ENCODE results near the gene TYMP.

TYMP gene

DNA sequence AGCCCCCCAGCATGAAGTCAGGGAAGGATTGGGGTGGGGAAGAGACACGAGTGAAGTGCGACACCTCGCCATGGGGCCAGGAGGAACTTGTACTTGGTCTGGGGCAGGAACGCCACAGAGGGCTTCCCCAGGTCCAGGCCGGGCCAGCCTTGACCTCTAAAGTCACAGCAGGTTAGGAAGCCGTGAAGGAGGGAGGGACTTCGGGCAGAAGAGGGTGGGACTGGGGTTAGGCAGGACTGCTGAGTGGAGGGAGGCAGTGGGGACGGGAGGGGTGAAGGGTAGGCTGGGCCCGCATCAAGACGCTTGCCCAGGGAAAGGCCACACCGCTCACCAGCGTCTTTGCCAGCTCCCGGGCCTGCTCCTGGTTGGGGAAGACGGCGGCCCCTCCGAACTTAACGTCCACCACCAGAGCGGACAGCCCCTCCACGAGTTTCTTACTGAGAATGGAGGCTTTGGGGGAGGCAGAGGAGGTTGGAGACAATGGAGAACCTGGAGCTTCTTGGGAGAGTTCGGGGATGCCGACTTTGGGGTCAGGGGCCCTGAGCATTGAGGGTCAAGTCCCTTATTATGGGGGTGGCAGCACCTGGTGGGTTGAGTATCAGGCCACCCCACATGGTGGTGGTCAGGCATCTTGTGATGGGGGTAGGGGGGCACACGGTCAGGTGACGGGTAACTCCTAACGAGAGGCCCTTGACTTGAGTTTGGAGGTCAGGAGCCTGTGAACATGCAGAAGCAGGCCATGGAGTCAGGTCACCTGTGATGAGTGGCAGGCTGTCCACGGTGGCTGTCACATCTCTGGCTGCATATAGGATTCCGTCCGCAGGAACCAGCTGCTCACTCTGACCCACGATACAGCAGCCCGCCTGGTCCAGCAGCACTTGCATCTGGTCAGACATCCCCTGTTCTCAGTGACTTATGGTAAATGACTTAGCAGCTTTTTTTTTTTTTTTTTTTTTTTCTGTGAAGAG lies 2.7 kb downstream of the TYMP start:
- peak; percentile 1 for TF ChIP-seq POLR2AphosphoS5 (IDR thresholded peaks at IDR 0.05; ENCODE audit: low read depth, low read length)
- TF ChIP-seq POLR2A (IDR thresholded peaks at IDR 0.05; ENCODE audit: low read depth, low read length), result peak; percentile 54
- TF ChIP-seq TAF1 (IDR thresholded peaks at IDR 0.05; ENCODE audit: borderline replicate concordance, low read depth, low read length), result no peak
- no peak for DNase-seq (ENCODE audit: insufficient read length)
- peak; percentile 95 for FAIRE-seq

DNA sequence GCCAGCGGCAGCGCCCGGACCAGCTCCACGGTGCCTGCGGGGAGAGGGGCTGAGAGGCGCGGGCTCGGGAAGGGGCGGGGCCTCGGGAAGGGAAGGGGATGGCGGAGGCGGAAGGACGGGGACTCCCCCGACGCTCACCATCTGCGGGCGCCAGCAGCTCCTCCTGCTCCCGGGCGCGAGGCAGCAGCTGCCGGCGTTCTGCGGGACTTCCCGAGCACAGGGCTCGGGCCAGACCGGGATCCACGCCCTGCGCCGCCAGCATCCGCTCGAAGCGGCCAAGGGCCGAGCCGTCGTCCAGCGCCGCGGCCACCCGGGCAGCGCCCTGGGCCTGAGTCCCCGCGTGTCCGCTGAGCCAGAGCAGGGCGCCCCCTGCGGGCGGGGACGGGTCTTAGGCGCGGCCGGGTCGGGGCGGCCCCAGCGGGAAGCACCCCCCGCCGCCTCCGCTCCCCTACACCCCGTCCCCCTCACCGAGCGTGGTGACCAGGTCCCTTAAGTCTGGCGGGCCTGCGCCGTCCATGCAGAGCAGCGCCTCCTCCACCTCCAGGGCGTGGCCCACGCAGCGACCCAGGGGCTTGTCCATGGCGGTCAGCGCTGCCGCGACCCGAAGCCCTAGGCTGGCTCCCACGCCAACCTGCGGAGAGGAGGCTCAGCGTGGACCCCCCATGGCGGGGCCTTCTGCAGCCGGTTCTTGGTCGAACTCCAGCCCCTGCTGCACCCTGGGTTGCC lies 3.5 kb downstream of the TYMP start:
- no peak for FAIRE-seq
- peak; percentile 85 for DNase-seq (ENCODE audit: insufficient read length)
- TF ChIP-seq TAF1 (IDR thresholded peaks at IDR 0.05; ENCODE audit: borderline replicate concordance, low read depth, low read length) (peak; percentile 31; the same call in 1 of the 2 replicates), POLR2A (IDR thresholded peaks at IDR 0.05; ENCODE audit: low read depth, low read length) (no peak; the same call in 1 of the 2 replicates)

DNA sequence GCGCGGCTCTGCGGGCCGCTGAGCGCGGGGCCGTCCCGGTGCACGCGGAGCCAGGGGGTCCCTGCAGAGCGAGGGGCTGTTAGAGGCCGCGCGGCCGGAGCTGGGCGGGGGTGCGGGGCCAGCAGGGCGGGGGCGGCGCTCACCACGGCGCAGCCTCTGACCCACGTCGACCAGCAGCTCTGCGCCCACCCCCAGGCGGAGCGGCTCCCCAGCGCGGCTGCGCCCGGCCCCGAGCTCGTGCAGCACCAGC lies 4.0 kb downstream of the TYMP start:
- no peak for TF ChIP-seq TAF1 (IDR thresholded peaks at IDR 0.05; ENCODE audit: borderline replicate concordance, low read depth, low read length)
- TF ChIP-seq POLR2AphosphoS5 (IDR thresholded peaks at IDR 0.05; ENCODE audit: low read depth, low read length), result no peak
- no peak for TF ChIP-seq POLR2A (IDR thresholded peaks at IDR 0.05; ENCODE audit: low read depth, low read length)
- DNase-seq (ENCODE audit: insufficient read length) (no peak), FAIRE-seq (no peak)

DNA sequence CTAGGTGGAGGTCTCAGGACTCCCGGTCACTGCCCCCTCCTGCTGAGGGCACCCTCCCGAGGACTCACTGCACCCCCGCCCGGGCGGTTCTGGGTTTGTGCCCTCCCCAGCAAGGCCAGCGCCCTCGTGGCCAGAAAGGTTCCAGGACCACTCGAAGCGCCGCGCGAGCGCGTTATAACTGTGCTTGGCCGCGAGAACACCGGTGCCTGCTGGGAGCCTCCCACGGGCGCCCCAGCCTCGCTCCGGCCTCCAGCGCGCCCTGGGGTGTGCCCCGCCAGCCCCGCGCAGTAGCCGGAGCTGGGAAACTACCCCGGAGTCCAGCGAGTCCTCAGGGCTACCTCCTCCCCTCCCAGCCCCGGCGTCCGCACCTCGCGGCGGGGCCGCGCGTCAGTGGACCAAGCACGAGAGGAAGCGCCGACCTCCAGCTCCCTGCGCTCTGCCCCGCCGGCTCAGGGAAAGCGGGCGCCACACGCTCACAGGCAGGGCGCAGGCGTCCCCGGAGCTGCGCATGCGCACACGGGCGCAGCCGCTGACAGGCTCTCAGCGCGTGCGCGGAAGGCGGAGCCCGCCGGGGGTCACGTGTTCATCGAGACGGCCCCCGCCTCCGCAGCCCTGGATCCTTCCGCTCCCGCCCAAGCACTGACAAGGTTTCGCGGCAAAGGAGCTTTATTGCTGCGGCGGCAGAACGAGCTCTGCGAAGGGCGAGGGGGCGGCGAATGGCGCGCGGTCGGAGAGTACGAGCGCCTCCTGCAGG lies 4.5 kb downstream of the TYMP start, which contains the start of gene SCO2:
Gene SCO2, minus strand, starts transcription at position 495 of the 754 bp plus-strand sequence. CDS start 1,187 bp downstream, outside the sequence.
- FAIRE-seq (peak; percentile 99), DNase-seq (ENCODE audit: insufficient read length) (peak; percentile 98)
- peak; percentile 80 for TF ChIP-seq POLR2A (IDR thresholded peaks at IDR 0.05; ENCODE audit: low read depth, low read length)
- peak; percentile 68; the same call in 1 of the 2 replicates for TF ChIP-seq POLR2AphosphoS5 (IDR thresholded peaks at IDR 0.05; ENCODE audit: low read depth, low read length)
- no peak; the same call in 1 of the 2 replicates for TF ChIP-seq TAF1 (IDR thresholded peaks at IDR 0.05; ENCODE audit: borderline replicate concordance, low read depth, low read length)

DNA sequence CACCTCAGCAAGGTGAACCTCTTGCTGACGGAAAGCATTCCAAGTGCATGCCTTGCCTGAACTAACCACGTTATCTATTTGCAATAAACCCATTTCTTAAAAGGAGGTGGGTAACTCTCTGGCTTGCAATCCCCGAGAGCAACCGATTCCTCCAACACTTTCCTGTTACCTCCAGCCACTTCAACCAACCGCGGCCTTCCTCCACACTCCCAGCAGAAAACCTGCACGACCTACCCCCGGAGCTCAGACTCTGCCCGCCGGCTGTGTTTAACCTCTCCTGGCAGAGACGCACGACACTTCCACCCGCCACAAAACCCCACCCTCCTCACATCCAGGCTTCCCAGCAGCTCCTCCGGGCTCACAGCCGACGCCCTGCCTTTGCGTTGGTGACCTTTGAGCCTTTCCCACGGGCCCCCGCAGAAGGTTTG lies 5.1 kb downstream of the TYMP start:
- TF ChIP-seq TAF1 (IDR thresholded peaks at IDR 0.05; ENCODE audit: borderline replicate concordance, low read depth, low read length), result 0 out of 2 replicates have a peak, but pooled peaks have one; percentile 9
- TF ChIP-seq POLR2AphosphoS5 (IDR thresholded peaks at IDR 0.05; ENCODE audit: low read depth, low read length), result peak; percentile 85
- no peak; the same call in 1 of the 2 replicates for TF ChIP-seq POLR2A (IDR thresholded peaks at IDR 0.05; ENCODE audit: low read depth, low read length)
- DNase-seq (ENCODE audit: insufficient read length), result no peak

DNA sequence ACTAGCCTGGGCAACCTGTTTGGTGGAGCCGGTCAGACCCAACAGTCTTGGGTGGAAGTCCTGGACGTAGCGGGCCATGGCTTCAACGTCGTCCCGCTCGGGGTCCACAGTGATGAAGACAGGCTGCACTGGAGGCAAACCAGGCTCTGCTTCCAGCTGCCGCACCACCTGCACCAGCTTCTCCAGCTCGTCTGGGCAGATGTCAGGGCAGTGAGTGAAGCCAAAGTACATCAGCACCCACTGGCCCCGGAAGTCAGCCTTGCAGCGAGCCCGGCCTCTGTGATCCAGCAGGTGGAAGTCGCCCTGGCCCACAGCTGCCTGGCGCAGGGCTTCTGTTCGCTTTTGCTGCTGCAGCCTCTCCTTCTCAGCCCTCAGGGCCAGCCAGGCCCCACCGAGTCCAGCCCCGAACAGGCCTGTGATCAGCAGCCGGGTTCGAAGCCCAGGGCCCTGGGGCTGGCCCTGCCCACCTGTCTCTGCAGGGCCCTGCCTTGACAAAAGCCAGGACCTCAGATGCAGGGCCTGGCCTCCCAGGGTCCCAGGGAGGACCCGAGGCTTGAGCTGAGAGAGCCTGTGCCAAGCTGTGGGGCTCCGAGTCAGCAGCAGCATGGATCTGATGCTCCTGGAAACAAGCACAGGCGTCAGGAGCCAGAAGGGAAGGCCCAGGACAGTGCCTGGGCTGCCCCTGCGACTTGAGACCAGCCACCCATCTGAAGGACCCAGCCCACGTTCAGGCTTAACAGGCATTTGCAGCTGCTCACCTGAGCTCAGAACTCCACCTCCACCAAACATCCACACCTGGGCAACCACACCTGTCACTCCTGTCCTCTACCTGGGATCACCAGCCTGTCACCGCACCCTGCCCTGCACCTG lies 5.8 kb downstream of the TYMP start:
- FAIRE-seq (no peak), DNase-seq (ENCODE audit: insufficient read length) (no peak)
- TF ChIP-seq POLR2AphosphoS5 (IDR thresholded peaks at IDR 0.05; ENCODE audit: low read depth, low read length), result no peak; the same call in 1 of the 2 replicates
- no peak for TF ChIP-seq TAF1 (IDR thresholded peaks at IDR 0.05; ENCODE audit: borderline replicate concordance, low read depth, low read length)
- TF ChIP-seq POLR2A (IDR thresholded peaks at IDR 0.05; ENCODE audit: low read depth, low read length), result peak; percentile 33; the same call in 1 of the 2 replicates

More for the DNA sequence above, 5.1 kb downstream of the TYMP start:
- no peak for FAIRE-seq

DNA sequence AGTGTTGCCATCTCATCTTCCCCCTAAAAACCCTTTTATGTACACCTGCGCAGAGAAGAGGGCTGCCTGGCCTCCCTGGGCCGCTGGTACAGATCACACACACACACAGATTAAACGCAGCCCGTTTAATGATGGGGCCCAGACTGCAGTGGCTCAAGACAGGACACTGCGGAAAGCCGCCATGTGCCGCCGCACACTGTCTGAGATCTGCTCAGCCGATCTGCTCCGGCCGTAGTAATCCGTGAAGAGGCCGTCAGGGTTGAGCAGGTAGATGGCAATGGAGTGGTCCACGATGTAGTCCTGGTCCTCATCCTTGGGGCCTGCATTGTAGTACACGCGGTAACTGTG lies 6.4 kb downstream of the TYMP start:
- DNase-seq (ENCODE audit: insufficient read length), result no peak
- TF ChIP-seq TAF1 (IDR thresholded peaks at IDR 0.05; ENCODE audit: borderline replicate concordance, low read depth, low read length) (no peak), POLR2A (IDR thresholded peaks at IDR 0.05; ENCODE audit: low read depth, low read length) (0 out of 2 replicates have a peak, but pooled peaks have one; percentile 16)
- FAIRE-seq, result no peak

DNA sequence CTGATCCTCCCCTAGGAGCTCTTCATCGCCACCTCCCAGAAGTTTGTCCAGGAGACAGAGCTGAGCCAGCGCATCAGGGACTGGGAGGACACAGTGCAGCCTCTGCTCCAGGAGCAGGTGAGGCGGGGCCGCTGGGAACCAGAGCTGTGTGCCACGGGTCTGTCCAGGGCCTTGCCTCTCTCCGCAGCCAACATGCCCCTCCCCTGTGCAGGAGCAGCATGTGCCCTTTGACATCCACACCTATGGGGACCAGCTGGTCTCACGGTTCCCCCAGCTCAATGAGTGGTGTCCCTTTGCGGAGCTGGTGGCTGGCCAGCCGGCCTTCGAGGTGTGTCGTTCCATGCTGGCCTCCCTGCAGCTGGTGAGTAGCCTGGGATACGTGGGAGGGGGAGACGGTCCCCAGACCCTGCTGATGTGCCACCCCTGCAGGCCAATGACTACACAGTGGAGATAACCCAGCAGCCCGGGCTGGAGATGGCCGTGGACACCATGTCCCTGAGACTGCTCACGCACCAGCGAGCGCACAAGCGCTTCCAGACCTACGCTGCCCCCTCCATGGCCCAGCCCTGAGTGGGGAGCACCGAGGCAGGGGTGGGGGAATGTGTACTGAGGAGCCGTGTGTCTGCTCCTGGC lies 6.9 kb downstream of the TYMP start:
- TF ChIP-seq POLR2A (IDR thresholded peaks at IDR 0.05; ENCODE audit: low read depth, low read length), result peak; percentile 36
- no peak for TF ChIP-seq TAF1 (IDR thresholded peaks at IDR 0.05; ENCODE audit: borderline replicate concordance, low read depth, low read length)
- DNase-seq (ENCODE audit: insufficient read length) (no peak), FAIRE-seq (no peak)

DNA sequence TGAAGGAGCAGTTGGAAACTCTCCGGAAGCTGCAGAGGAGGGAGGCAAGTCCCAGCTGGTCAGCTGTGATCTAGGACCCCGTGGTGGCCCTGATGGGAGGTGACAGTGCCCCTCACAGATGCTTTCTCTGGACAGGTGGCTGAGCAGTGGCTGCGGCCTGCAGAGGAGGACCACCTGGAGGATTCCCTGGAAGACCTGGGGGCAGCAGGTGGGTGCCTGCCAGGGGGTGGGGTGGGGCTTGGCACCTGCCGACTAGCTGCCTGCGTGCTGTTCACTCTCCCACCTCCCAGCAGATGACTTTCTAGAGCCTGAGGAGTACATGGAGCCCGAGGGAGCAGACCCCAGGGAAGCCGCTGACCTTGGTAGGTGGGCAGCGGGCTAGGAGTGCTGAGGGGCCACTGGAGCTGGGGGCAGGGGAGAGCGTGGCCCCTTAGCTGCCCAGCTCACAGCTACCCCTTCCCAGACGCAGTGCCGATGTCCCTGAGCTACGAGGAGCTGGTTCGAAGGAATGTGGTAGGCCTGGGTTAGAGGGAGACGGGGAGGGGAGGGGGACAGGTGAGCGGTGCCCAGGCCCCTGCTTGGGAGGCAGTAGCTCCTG lies 7.5 kb downstream of the TYMP start:
- TF ChIP-seq POLR2A (IDR thresholded peaks at IDR 0.05; ENCODE audit: low read depth, low read length) (no peak), POLR2AphosphoS5 (IDR thresholded peaks at IDR 0.05; ENCODE audit: low read depth, low read length) (no peak), TAF1 (IDR thresholded peaks at IDR 0.05; ENCODE audit: borderline replicate concordance, low read depth, low read length) (no peak)
- FAIRE-seq (no peak), DNase-seq (ENCODE audit: insufficient read length) (no peak)

DNA sequence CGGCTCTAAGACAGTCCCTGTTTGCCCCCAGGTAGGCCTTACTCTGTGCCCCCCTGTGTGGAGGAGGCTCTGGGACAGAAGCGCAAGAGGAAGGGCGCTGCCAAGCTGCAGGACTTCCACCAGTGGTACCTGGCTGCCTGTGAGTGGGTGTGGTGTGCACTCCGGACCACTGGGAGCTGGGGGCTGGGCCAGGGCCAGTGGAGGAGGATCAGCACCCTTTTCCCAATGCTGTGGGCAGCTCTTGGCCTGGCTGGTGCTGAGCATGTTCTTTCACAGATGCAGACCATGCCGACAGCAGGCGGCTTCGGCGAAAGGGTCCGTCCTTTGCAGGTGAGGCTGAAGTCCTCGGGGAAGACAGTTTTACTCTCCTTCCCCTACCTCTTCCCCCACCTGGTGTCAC lies 8.1 kb downstream of the TYMP start:
- FAIRE-seq (no peak), DNase-seq (ENCODE audit: insufficient read length) (no peak)

More for the DNA sequence above, 8.1 kb downstream of the TYMP start:
- TF ChIP-seq POLR2A (IDR thresholded peaks at IDR 0.05; ENCODE audit: low read depth, low read length) (no peak), POLR2AphosphoS5 (IDR thresholded peaks at IDR 0.05; ENCODE audit: low read depth, low read length) (peak; percentile 38; the same call in 1 of the 2 replicates), TAF1 (IDR thresholded peaks at IDR 0.05; ENCODE audit: borderline replicate concordance, low read depth, low read length) (no peak)

Data from GM12892 (cell line).